Hematopoietic multipotent progenitor cell treated with erythropoietin and hydrocortisone succinate and interleukin-3 and kit ligand, for 17 days (in vitro differentiated cells): Measurements from ENCODE around the gene BEAN1.
"Not testable (repeated sequence)": the region's sequence is repeated elsewhere in the genome, so short reads cannot be mapped to it uniquely, and the experiment has no call there.

Source experiments
- DNase-seq: peaks from one replicate; pipeline ENCODE4 v3.0.0-alpha.2; 2015; ENCODE audit warnings: low spot score

The BEAN1 gene

DNA sequence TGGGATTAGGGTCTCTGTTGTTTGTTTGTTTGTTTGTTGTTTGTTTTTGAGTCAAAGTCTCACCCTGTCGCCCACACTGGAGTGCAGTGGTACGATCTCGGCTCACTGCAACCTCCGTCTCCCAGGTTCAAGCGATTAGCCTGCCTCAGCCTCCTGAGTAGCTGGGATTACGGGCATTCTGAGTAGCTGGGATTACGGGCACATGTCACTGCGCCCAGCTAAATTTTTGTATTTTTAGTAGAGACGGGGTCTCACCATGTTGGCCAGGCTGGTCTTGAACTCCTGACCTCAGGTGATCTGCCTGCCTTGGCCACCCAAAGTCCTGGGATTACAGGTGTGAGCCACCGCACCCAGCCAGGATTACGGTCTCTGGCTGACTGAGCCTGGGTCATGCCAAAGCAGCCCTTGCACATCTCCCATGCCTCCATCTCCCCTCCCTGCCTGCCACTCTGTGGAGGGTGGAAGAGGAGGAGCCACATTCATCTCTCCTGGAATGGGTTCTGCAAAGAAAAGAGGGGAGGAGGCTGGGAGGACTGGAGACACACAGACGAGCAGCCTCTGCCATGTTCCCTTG is 59.2 kb downstream of the BEAN1 start:
- no peak for DNase-seq

DNA sequence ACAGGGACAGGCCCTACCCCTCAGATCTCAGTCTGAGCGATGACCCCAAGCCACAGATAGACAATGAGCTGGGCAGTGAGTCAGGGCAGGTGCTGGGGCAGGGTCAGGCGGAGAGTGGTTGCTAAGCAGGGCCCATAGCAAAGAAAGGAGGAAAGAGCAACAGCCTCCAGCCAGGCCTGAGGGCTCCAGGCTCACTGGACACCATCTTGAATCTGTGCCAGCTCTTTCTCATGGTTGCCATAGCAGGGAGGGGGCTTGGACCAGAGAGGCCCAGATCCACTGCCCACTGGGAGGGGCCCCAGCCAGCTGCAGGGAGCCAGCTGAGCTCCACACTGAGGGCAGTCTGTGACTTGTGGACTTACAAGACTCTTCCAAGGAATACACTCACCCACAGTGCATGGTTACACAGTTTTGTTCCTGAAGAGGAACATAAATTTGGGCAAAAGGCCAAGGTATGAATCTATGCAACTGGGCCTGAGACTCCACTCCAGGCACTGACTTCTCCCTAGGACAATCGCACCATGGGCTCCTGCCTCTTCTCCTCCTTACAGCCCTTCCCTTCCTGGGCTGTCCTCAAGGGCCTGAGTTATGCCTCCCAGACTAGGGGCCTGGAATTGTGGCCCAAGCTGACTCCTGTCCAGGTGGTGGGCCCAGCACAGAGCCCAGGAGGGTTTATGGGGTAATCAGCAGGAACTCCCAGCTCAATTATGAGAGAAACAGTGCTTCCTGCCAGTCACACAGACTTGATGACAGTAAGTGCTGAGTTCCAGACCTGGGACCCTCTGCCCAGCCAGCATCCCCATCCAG is 59.9 kb downstream of the BEAN1 start:
- DNase-seq = no peak

DNA sequence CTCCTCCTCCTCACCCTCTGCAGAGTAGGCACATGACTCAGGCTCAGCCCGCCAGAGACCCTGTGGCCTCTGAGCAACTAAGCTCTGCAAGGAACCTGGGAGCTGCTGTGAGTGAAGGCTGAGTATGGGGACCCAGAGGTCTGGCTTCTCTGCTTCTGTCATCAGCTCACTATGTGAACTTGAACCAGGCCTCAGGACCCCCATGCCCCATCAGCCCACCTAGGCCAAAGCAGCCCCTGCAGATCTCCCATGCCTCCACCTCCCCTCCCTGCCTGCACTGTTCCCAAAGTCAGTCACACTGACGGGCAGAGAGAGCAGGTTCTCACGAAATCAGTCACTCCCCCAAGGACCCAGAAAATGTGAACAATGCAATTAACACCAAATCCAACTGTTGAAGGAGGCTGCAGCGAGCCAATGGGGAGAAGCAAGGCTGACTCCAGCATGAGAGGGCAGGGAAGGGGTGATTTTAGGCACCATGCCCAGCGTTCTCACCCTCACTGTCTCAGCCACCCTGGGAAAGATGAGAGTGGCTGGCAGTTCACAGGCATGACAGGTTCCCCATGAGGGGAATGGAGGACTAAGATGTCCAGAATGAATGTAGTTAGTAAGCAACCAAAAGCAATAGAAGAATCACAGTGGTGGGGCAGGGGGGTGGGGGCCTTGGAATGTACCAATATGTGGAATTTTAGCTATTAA is 60.6 kb downstream of the BEAN1 start:
- DNase-seq = no peak

DNA sequence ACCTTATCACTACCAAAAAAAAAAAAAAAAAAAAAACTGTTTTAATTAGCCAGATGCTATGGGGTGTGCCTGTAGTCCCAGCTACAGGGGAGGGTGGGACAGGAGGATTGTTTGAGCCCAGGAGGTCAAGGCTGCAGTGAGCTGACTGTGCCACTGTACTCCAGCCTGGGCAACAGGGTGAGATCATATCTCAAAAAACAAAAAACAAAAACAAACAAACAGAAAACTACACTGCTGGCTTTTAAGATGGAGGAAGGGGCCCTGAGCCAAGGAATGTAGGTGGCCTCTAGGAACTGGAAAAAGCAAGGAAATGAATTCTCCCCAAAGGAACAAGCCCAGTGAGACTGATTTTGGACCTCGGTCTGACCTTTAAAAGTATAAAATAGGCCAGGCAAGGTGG is 61.4 kb downstream of the BEAN1 start:
- DNase-seq = no peak

DNA sequence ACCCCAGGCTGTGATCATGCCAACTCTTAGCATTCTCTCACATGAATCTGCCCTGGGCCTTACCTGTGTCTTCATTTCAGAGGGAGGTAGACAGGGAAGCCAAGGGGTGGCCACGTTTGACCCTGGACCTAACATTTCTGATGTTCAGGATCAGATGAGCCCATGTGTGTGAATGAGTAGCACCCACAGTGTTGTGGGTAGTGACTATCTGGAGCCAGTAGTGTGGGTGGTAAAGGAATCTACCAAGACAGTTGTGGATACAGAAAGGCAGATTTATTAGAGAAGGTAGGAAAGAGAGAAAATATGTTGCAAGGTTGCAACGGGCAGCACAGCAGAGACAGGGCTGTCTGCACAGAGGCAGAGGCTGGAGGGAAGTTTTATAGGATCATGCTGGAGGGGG is 62.3 kb downstream of the BEAN1 start:
- no peak for DNase-seq

DNA sequence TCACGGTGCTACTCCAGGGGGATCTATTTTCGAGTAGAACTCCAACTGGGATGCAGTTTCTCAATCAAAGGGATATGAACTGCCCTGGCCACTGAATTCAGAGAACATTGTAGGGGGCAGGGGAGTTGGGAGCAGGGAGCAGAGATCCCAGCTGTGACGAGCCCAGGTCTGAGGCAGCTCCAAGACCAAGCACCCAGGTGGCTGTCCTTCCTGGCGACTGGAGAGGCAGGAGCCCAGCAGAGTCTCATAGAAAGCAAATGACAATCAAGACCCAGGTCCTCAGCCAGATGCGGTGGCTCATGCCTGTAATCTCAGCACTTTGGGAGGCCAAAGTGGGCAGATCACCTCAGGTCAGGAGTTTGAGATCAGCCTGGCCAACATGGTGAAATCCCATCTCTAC is 62.7 kb downstream of the BEAN1 start:
- DNase-seq = no peak

DNA sequence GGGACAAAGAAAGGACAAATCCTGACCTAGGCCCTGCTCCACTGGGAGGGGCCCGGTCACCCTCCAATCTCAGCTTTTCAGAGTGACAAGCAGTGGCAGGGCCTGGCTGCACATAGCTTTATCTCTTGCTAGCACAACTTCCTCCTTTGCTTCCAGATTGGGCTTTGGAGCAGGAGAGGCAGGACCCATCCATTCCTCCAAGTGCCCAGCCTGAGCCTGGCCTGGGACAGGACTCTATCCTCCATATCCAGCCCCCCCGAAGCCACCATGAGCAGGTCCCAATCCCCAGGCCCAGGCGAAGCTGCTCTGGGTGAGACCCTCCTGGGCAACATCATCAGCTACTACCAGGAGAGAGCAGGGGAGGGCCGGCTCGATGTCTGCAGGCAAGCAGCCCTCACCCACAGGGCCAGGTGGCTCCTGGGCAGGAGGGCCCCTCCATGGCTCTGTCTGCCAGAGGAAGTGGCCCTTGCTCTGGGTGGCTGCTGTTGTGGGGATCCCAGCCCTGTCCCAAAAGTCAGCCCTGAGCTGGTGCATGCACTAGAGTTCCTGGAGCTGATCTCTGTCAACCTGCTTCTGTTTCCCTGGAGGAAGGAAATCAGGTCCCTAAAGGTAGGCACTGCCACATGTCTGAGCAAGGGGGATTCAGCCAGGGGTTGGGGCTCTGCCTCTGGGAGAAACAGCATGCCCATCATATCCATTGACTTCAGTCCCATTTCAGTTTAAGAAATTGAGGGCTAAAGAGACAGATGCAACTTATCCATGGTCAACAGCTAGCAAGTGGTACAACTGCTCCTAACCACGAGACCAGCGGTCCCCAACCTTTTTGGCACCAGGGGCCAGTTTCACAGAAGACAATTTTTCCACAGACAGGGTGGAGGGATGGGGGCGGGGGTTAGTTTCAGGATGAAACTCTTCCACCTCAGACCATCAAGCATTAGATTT is 64.0 kb downstream of the BEAN1 start:
- no peak for DNase-seq

DNA sequence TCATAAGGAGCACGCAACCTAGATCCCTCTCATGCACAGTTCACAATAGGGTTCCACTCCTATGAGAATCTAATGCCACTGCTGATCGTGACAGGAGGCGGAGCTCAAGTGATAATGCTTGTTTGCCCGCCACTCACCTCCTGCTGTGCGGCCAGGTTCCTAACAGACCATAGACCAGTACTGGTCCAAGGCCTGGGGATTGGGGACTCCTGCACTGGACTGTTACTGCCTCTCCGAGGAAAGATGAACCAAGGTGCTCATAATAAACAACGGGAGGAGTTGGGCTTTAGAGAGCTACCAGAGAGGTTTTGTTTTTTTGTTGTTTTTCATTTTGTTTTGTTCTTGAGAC is 64.6 kb downstream of the BEAN1 start:
- DNase-seq = no peak

DNA sequence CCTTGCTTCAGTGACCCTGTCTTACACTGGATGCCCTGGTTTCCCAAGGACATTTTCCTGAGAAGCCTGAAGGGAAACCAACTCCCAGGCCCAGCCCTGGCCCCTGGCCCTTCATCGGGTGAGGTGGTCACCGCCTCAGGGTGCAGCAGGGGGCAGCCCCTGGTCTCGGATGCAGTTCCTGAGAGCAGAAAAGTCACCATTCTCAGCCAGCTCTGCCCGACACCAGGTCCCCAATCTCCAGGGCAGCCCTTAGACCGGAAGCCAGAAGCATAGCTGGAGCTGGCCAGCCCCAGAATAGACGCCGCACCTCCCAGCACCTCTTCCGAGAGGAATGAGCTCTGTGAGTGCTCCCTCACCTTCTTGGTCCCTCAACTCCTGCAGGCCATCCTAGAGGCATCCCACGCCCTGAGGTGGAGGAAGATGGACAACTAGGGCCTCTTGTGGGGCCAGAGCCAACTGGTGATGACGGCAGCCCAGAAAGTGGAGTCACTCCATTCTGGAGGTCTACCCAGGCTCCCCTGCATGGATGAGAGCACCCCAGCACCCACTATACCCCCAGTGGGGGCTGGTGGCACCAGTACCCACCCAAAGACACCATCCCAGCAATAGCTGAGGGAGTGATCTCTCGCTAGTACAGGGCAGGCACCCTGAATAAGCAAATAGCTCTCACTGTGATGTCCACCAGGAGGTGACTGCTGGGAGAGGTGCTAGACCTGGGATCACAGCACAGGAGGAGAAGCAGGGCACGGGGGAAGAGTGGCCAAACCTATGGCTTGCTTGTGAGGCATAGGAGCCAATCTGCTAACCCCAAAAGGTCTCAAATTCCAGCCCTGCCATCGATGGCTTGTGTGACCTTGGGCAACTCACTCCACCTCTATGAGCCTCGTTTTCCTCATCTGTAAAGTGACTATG is 66.7 kb downstream of the BEAN1 start:
- no peak for DNase-seq

DNA sequence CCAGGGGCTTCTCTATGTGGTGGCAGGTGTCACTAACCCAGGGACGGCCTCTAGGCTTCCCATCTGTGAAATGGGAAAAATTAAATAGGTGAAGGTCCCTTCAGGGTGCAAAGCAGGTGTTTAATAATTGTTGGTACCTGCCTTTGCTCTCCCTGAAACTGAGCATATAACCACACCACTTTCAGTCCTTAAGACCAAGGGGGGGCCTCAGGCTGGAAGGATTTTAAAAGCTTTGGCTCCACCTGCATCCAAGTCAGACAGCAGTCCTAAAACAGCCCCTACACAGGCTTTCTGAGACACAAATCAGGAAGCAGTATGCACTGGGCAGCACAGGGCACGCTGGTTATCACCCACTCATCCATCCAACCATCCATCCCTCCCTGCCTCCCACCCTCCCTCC is 67.8 kb downstream of the BEAN1 start:
- DNase-seq = no peak

DNA sequence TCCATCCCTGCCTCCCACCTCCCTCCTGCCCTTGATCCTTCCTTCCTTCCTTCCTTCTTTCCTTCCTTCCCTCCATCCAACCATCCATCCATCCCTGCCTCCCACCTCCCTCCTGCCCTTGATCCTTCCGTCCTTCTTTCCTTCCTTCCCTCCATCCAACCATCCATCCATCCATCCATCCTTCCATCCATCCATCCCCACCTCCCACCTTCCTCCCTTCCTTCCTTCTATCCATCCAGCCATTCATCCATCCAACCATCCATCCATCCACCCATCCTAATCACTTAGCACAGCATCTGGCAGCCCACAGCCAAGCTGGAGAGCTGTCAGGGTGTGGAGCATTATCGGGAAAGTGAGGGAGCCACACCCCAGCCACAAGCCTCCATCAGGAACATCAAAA is 68.3 kb downstream of the BEAN1 start:
- no peak for DNase-seq

DNA sequence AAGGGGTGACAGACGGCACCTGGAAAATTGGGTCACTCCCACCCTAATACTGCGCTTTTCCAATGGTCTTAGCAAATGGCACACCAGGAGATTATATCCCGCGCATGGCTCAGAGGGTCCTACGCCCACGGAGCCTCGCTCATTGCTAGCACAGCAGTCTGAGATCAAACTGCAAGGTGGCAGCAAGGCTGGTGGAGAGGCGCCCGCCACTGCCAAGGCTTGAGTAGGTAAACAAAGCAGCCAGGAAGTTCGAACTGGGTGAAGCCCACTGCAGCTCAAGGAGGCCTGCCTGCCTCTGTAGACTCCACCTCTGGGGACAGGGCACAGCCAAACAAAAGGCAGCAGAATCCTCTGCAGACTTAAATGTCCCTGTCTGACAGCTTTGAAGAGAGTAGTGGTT is 69.1 kb downstream of the BEAN1 start:
- not testable (repeated sequence) for DNase-seq

DNA sequence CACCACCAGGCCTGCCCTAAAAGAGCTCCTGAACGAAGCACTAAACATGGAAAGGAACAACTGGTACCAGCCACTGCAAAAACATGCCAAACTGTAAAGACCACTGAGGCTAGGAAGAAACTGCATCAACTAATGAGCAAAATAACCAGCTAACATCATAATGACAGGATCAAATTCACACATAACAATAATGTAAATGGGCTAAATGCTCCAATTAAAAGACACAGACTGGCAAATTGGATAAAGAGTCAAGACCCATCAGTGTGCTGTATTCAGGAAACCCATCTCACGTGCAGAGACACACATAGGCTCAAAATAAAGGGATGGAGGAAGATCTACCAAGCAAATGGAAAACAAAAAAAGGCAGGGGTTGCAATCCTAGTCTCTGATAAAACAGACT is 70.8 kb downstream of the BEAN1 start:
- not testable (repeated sequence) for DNase-seq

DNA sequence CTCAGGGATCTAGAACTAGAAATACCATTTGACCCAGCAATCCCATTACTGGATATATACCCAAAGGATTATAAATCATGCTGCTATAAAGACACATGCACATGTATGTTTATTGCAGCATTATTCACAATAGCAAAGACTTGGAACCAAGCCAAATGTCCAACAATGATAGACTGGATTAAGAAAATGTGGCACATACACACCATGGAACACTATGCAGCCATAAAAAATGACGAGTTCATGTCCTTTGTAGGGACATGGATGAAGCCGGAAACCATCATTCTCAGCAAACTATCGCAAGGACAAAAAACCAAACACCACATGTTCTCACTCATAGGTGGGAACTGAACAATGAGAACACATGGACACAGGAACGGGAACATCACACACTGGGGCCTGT is 74.5 kb downstream of the BEAN1 start:
- DNase-seq = not testable (repeated sequence)

DNA sequence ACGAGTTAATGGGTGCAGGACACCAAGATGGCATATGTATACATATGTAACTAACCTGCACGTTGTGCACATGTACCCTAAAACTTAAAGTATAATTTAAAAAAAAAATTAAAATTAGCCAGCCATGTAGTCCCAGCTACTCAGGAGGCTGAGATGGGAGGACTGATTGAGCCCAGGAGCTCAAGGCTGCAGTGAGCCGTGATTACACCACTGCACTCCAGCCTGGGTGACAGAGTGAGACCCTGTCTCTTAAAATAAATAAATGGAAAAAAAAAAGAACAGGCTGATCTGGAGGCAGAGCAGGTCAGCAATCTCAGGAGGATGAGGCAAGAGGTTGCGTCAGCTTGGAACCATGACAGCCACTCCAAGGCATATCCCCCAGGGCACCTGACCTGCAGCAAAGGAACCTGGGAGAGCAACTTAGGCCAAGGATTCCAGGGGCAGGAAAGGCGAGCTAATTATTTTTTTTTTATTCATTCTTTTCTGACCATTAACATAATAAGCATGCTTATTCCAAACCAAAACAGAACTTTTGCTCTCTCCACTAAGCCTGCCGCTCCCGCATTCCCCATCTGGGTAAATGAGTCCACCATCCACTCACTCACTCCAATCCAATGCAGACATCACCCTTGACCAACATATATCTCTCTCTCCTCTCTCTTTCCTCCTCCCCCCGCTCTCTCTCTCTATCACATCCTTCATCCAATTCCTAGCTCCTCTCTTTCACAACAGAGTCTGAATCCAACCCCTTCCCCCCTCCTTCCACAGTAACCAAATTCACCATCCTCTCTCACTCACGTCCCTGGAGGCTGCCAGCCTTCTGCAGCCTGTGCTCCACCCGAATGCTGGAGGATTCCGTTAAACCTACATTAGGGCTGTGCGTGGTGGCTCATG is 75.2 kb downstream of the BEAN1 start:
- DNase-seq = no peak

DNA sequence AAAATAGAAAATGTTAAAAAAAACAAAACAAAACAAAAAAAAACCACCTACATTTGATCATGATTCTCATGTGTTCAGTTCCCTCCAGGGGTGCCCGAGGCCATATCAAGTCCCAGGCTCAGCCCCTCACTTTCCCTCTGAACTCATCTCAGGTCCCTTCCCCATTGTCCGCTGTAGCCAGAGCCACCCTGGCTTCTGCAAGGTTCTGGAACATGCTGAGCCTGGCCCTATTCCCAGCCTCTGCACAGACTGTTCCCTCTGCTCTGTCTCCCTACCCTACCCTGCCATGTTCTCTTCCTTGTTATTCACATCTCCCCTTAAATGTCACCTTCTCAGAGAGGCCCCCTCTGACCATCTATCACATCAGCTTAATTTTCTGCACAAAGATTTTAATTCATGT is 75.9 kb downstream of the BEAN1 start:
- DNase-seq = no peak

DNA sequence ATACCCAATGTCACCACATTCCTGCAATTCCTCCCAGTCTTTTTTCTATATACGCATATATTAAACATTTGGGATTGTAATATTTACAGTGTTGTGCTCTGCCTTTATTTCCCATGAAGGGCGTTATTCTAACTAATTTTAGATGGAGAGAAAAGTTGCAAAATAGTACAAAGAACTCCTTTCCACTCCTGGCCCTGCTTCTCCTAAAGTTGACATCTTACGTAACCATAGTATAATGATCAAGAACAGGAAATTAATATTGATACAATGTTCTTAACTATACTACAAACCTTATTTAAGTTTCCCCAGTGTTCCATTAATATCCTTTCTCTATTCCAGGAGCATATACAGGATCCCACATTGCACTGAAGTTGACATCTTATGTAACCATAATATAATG is 76.5 kb downstream of the BEAN1 start:
- no peak for DNase-seq

DNA sequence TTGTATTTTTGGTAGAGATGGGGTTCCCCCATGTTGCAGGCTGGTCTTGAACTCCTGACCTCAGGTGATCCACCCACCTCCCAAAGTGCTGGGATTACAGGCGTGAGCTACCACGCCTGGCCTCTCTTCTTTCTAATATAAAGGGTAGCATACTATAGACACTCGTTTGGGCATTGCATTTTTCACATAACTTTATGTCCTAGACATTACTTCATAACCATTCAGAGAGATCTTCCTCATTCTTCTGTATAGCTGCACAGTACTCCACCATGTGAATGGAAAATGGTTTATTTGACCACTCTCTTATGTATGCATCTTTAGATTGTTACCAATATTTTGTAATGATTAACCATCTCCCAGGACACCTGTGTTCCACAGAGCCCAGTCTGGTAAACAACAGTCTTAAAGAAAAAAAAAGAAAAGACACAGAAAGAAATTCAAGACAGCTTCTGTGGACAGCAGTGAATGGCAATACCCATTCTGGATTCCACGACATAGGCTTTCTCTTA is 80.7 kb downstream of the BEAN1 start:
- no peak for DNase-seq

DNA sequence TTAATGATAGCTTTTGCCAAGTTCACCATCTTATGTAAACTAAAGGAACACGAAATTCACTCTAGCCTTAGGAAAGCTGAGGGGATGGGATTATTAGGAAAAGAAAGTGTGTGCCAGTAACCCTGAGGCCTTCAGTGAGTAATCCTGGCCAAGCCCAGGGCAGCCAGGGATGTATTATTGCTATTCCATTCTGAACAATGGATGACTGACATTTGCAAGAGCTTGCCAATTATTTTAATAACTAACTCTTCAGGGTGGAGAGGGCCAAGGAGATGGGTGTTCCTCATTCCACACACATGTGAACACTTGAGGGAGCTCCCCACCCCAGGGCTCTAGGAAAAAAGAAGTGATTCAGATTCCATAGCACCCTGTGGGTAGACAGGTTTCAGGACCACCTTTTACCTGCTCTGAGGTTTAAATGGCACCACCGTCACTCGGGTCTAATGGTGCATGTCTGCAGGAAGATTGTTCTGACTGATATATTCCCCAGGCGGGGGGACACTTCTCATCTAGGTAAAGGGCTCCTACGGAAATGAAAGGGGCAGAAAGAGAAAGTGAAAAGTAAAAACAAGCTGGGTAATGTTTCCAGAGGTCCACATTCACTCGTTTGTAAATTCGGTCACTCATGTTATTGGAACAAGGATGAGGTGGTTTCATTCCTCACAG is 81.3 kb downstream of the BEAN1 start:
- DNase-seq = no peak
